Thyroid gland (tissue), 4 donors: ENCODE results near the gene MTHFD1. TPM values are rescaled to one million over a fixed set of nuclear protein-coding genes. Genes with fewer than 3 reads are reported as not detected.
A peak's percentile ranks its signal among the peaks of the same experiment; 100 is the strongest.

Experiments used
- DNase-seq, 2 donors: peaks; one replicate each; pipeline ENCODE4 v3.0.0-alpha.2; 2019
- H3K27ac ChIP-seq, 3 donors: fragments of 200-600 bp; sonication (generic); 1 replicate in 2 of 3; 2 replicates in 1 of 3; pipeline ENCODE4 v1.5.1; 2016 to 2019; ENCODE audit warnings: mild to moderate bottlenecking in 1 of 3, moderate library complexity in 1 of 3
- H3K27me3 ChIP-seq: fragments of 200-600 bp; sonication (generic); one replicate; pipeline ENCODE4 v1.5.1; 2019
- H3K36me3 ChIP-seq, 2 donors: fragments of 200-600 bp; sonication (generic); one replicate each; pipeline ENCODE4 v1.5.1; 2016 to 2019
- H3K4me1 ChIP-seq, 2 donors: fragments of 200-600 bp; sonication (generic); one replicate each; pipeline ENCODE4 v1.5.1; 2017 to 2019
- H3K4me3 ChIP-seq, 3 donors: fragments of 200-600 bp; sonication (generic); replicated peaks in 1 of 3; 1 replicate in 2 of 3; 2 replicates in 1 of 3; pipeline ENCODE4 v1.5.1; 2016; ENCODE audit warnings: mild to moderate bottlenecking in 1 of 3
- H3K9me3 ChIP-seq: fragments of 200-600 bp; sonication (generic); one replicate; pipeline ENCODE4 v1.5.1; 2017
- POLR2A ChIP-seq, 2 donors: fragments of 450-650 bp; IDR thresholded peaks; one replicate each; pipeline ENCODE4 v1.6.1; 2017; ENCODE audit warnings: antibody characterized with exemption in 2 of 2, mild to moderate bottlenecking in 2 of 2, moderate library complexity in 1 of 2
- WGBS, 2 donors: methylation state at CpG; one replicate each; pipeline ENCODE4 v1.1.5; 2017; 5-methylcytosine and 5-hydroxymethylcytosine counted together
- intact Hi-C: fragments of 100-400 bp; cut with DNase I; formaldehyde crosslinking; loops from one replicate; pipeline ENCODE4 v1.15.1; 2023
- total RNA-seq, 4 donors: library from RNA; depleted of rRNA; stranded (reverse); fragments of >200 nt; gene quantifications; one replicate each; pipeline ENCODE4 v1.2.3, GENCODE V29; 2016
- TF ChIP-seq, protein P1 (sequence below), 6 experiments: fragments of 200-600 bp in 3 of 6; fragments of 450-650 bp in 3 of 6; sonication (generic) in 3 of 6; IDR thresholded peaks; one replicate each; pipeline ENCODE4 v1.5.1; 2016 to 2019; ENCODE audit warnings: antibody characterized with exemption in 6 of 6, mild to moderate bottlenecking in 2 of 6, inconsistent platforms in 1 of 6, moderate library complexity in 1 of 6

Gene MTHFD1
- total RNA-seq, 4 donors from 2014 or later: 26.9 to 48.0 (median 33.2) TPM

- H3K4me1 ChIP-seq: peaks cover 45 to 60% of the 10 kb centered on the region in 2 donors
- TF ChIP-seq, protein P1, sequence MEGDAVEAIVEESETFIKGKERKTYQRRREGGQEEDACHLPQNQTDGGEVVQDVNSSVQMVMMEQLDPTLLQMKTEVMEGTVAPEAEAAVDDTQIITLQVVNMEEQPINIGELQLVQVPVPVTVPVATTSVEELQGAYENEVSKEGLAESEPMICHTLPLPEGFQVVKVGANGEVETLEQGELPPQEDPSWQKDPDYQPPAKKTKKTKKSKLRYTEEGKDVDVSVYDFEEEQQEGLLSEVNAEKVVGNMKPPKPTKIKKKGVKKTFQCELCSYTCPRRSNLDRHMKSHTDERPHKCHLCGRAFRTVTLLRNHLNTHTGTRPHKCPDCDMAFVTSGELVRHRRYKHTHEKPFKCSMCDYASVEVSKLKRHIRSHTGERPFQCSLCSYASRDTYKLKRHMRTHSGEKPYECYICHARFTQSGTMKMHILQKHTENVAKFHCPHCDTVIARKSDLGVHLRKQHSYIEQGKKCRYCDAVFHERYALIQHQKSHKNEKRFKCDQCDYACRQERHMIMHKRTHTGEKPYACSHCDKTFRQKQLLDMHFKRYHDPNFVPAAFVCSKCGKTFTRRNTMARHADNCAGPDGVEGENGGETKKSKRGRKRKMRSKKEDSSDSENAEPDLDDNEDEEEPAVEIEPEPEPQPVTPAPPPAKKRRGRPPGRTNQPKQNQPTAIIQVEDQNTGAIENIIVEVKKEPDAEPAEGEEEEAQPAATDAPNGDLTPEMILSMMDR (IDR thresholded peaks at IDR 0.05): peak in 1 of 6 experiments; percentile 15
- TF ChIP-seq POLR2A (IDR thresholded peaks at IDR 0.05): peak in 1 of 2 donors; percentile 67
- 1% methylated on average over 24 to 51 of the region's 68 CpGs for WGBS, 2 donors
- peak overlapping the region; percentile 99 to 100 (median 99) for H3K27ac ChIP-seq
- H3K36me3 ChIP-seq: no peaks in the 10 kb centered on the region
- no peaks in the 10 kb centered on the region for H3K9me3 ChIP-seq
- no peaks in the 10 kb centered on the region for H3K27me3 ChIP-seq
- peak overlapping the region; percentile 66 to 89 (median 79) for H3K4me3 ChIP-seq
- intact Hi-C loops: no loop called here
- DNase-seq: peak; percentile 92 to 94
These were observed 117.0 kb downstream of the MTHFD1 start for GRCh38 chr14:64504897-64505794.

GRCh38 chr14:64506721-64507120 lies 118.6 kb downstream of the MTHFD1 start:
- no peak for TF ChIP-seq POLR2A (IDR thresholded peaks at IDR 0.05)
- TF ChIP-seq, protein P1 (IDR thresholded peaks at IDR 0.05): no peak
- no peak overlapping the region for H3K4me3 ChIP-seq

GRCh38 chr14:64507376-64508156 lies 119.4 kb downstream of the MTHFD1 start:
- Histone ChIP-seq H3K4me3 (no peak overlapping the region), H3K27ac (peak overlapping the region; percentile 25 to 100 (median 34)), H3K9me3 (no peaks in the 10 kb centered on the region), H3K4me1 (peaks cover 45 to 61% of the 10 kb centered on the region in 2 donors), H3K36me3 (no peaks in the 10 kb centered on the region), H3K27me3 (no peaks in the 10 kb centered on the region)
- WGBS, 2 donors: 77 to 81% methylated on average over 4 of the region's 4 CpGs
- no peak for DNase-seq
- no peak for TF ChIP-seq POLR2A (IDR thresholded peaks at IDR 0.05)
- TF ChIP-seq, protein P1 (IDR thresholded peaks at IDR 0.05): no peak
- intact Hi-C loops: no loop called here

More at GRCh38 chr14:64506721-64507120, 118.6 kb downstream of the MTHFD1 start:
- Histone ChIP-seq H3K27me3 (no peaks in the 10 kb centered on the region), H3K9me3 (no peaks in the 10 kb centered on the region), H3K36me3 (no peaks in the 10 kb centered on the region), H3K27ac (peak overlapping the region; percentile 4 to 100 (median 99)), H3K4me1 (peaks cover 47 to 61% of the 10 kb centered on the region in 2 donors)
- intact Hi-C loops: no loop called here
- no peak for DNase-seq
- WGBS, 2 donors: 32 to 33% methylated on average over 3 of the region's 3 CpGs

- H3K4me1 ChIP-seq: peaks cover 48 to 63% of the 10 kb centered on the region in 2 donors
These were observed 120.1 kb downstream of the MTHFD1 start for GRCh38 chr14:64508215-64508776.

More at GRCh38 chr14:64508215-64508776, 120.1 kb downstream of the MTHFD1 start:
- Histone ChIP-seq H3K4me3 (no peak overlapping the region), H3K27ac (peak overlapping the region in 2 of 3 donors; percentile 25 to 100), H3K36me3 (no peaks in the 10 kb centered on the region), H3K27me3 (no peaks in the 10 kb centered on the region), H3K9me3 (no peaks in the 10 kb centered on the region)
- DNase-seq: no peak
- no peak for TF ChIP-seq POLR2A (IDR thresholded peaks at IDR 0.05)
- TF ChIP-seq, protein P1 (IDR thresholded peaks at IDR 0.05): no peak
- WGBS, 2 donors: 19 to 22% methylated on average over 1 of the region's 1 CpG
- intact Hi-C loops: no loop called here
